ENCODE results near the gene EIF3L.

The EIF3L gene

GRCh38 chr22:37924386-37925065, 75.3 kb downstream of the EIF3L start:
- no peaks in the 10 kb centered on the region for H3K9me3 ChIP-seq (ENCODE audit: control insufficient read depth, low read length)
- no peaks in the 10 kb centered on the region for H3K79me2 ChIP-seq
- no peak overlapping the region for H3K4me3 ChIP-seq (ENCODE audit: low read depth, low read length)
- H3K4me2 ChIP-seq (ENCODE audit: low read length): no peak overlapping the region
- no peak overlapping the region for H2AFZ ChIP-seq
- H3K27ac ChIP-seq: no peak overlapping the region
- no peak overlapping the region for H3K9ac ChIP-seq
- no peak for TF ChIP-seq CTCF (IDR thresholded peaks at IDR 0.05)
- no peaks in the 10 kb centered on the region for H3K27me3 ChIP-seq (ENCODE audit: control insufficient read depth, insufficient read depth, low read length)
- peaks cover 5% of the 10 kb centered on the region for H3K4me1 ChIP-seq
- H3K36me3 ChIP-seq (ENCODE audit: control insufficient read depth, insufficient read depth, low read length): no peaks in the 10 kb centered on the region

- Histone ChIP-seq H2AFZ (no peak overlapping the region), H3K27ac (no peak overlapping the region), H3K9me3 (ENCODE audit: control insufficient read depth, low read length) (no peaks in the 10 kb centered on the region), H3K4me1 (peaks cover 5% of the 10 kb centered on the region), H3K4me3 (ENCODE audit: low read depth, low read length) (no peak overlapping the region), H3K36me3 (ENCODE audit: control insufficient read depth, insufficient read depth, low read length) (no peaks in the 10 kb centered on the region), H3K27me3 (ENCODE audit: control insufficient read depth, insufficient read depth, low read length) (no peaks in the 10 kb centered on the region), H3K79me2 (no peaks in the 10 kb centered on the region), H3K4me2 (ENCODE audit: low read length) (no peak overlapping the region), H3K9ac (no peak overlapping the region)
- no peak for TF ChIP-seq CTCF (IDR thresholded peaks at IDR 0.05)
Measured at GRCh38 chr22:37925330-37925729, 76.1 kb downstream of the EIF3L start.

GRCh38 chr22:37925767-37926166, 76.5 kb downstream of the EIF3L start:
- Histone ChIP-seq H3K36me3 (ENCODE audit: control insufficient read depth, insufficient read depth, low read length) (no peaks in the 10 kb centered on the region), H3K79me2 (no peaks in the 10 kb centered on the region), H3K27me3 (ENCODE audit: control insufficient read depth, insufficient read depth, low read length) (no peaks in the 10 kb centered on the region), H3K27ac (no peak overlapping the region), H3K4me1 (peaks cover 5% of the 10 kb centered on the region), H3K4me3 (ENCODE audit: low read depth, low read length) (no peak overlapping the region), H3K9ac (no peak overlapping the region), H3K9me3 (ENCODE audit: control insufficient read depth, low read length) (no peaks in the 10 kb centered on the region), H3K4me2 (ENCODE audit: low read length) (no peak overlapping the region), H2AFZ (no peak overlapping the region)
- TF ChIP-seq CTCF (IDR thresholded peaks at IDR 0.05): no peak

- no peaks in the 10 kb centered on the region for H3K36me3 ChIP-seq (ENCODE audit: control insufficient read depth, insufficient read depth, low read length)
- no peak overlapping the region for H3K4me2 ChIP-seq (ENCODE audit: low read length)
- H3K79me2 ChIP-seq: no peaks in the 10 kb centered on the region
- no peaks in the 10 kb centered on the region for H3K27me3 ChIP-seq (ENCODE audit: control insufficient read depth, insufficient read depth, low read length)
- no peak overlapping the region for H2AFZ ChIP-seq
- no peaks in the 10 kb centered on the region for H3K9me3 ChIP-seq (ENCODE audit: control insufficient read depth, low read length)
- peaks cover 5% of the 10 kb centered on the region for H3K4me1 ChIP-seq
- H3K4me3 ChIP-seq (ENCODE audit: low read depth, low read length): no peak overlapping the region
- TF ChIP-seq CTCF (IDR thresholded peaks at IDR 0.05): no peak
- H3K27ac ChIP-seq: no peak overlapping the region
- no peak overlapping the region for H3K9ac ChIP-seq
Measured at GRCh38 chr22:37926358-37926757, 77.1 kb downstream of the EIF3L start.

Data from parathyroid adenoma (tissue), 2 donors.